Measurements from ENCODE around the gene GATAD2B.

GRCh38 chr1:153926405-153926804 lies 3.6 kb upstream of the GATAD2B start:
- TF ChIP-seq CTCF (conservative IDR thresholded peaks at IDR 0.05; ENCODE audit: low read length) = no peak
- TF ChIP-seq EZH2phosphoT487 (IDR thresholded peaks at IDR 0.05; ENCODE audit: borderline replicate concordance) = no peak

All from Loucy (cell line).